H1 (cell line): Measurements from ENCODE around the gene PIAS1. TPM values are rescaled to one million over a fixed set of nuclear protein-coding genes. Genes with fewer than 3 reads are reported as not detected.

Source experiments
- CTCF ChIA-PET: fragments of 300-600 bp; sonication (Branson Sonifier 250); formaldehyde crosslinking; loops from one replicate; lab custom pipeline; 2021; ENCODE audit not compliant: partially characterized antibody; lab: Charles Lee
- POLR2A ChIA-PET: fragments of 300-600 bp; sonication (Branson Sonifier 250); formaldehyde crosslinking; loops from one replicate; lab custom pipeline; 2021; ENCODE audit warnings: inconsistent platforms; ENCODE audit not compliant: partially characterized antibody; lab: Charles Lee
- DNase-seq, 2 experiments: peaks; one replicate each; pipeline versions ENCODE4 v3.0.0 to v3.0.0-alpha.2; 2010 to 2022; ENCODE audit warnings: low spot score in 2 of 2, low read depth in 1 of 2, mixed read lengths in 1 of 2
- FAIRE-seq: peaks from 2 replicates; lab custom pipeline; 2011; peaks lifted over from hg19 to GRCh38; lab: Jason Lieb, UNC
- H2AFZ ChIP-seq: 2 replicates; pipeline ENCODE4 v1.8.1; 2012; ENCODE audit warnings: low read length, inconsistent platforms
- H2AK5ac ChIP-seq: 2 replicates; pipeline ENCODE4 v1.6.1; 2013; ENCODE audit warnings: low read depth, low read length
- H2BK120ac ChIP-seq: replicated peaks from 2 replicates; pipeline ENCODE3; 2013; ENCODE audit warnings: low read depth, low read length, inconsistent platforms
- H2BK12ac ChIP-seq: 2 replicates; pipeline ENCODE4 v1.6.1; 2013; ENCODE audit warnings: low read depth, low read length
- H2BK15ac ChIP-seq: 2 replicates; pipeline ENCODE4 v1.6.1; 2013; ENCODE audit warnings: low read length
- H2BK20ac ChIP-seq: 2 replicates; pipeline ENCODE4 v1.6.1; 2013; ENCODE audit warnings: low read length
- H2BK5ac ChIP-seq: 2 replicates; pipeline ENCODE4 v1.6.1; 2013; ENCODE audit warnings: low read depth, low read length
- H3K14ac ChIP-seq: 2 replicates; pipeline ENCODE4 v1.6.1; 2013; ENCODE audit warnings: inconsistent platforms; ENCODE audit not compliant: insufficient read length
- H3K18ac ChIP-seq: 2 replicates; pipeline ENCODE4 v1.6.1; 2013; ENCODE audit warnings: low read length; ENCODE audit errors: extremely low read depth
- H3K23ac ChIP-seq: 2 replicates; pipeline ENCODE4 v1.6.1; 2013; ENCODE audit warnings: inconsistent platforms; ENCODE audit not compliant: insufficient read length
- H3K23me2 ChIP-seq: 2 replicates; pipeline ENCODE4 v1.6.1; 2013; ENCODE audit warnings: low read depth, low read length
- H3K27ac ChIP-seq: 2 replicates; pipeline ENCODE4 v1.6.1; 2011; ENCODE audit warnings: low read depth, low read length, inconsistent platforms
- H3K27me3 ChIP-seq, 4 experiments: replicated peaks in 1 of 4; 1 replicate in 1 of 4; 2 replicates in 3 of 4; pipeline versions ENCODE4 v1.6.1 to v1.8.1; 2011 to 2013; ENCODE audit warnings: low read length in 3 of 4, mild to moderate bottlenecking in 3 of 4, inconsistent platforms in 2 of 4, mixed read lengths in 2 of 4, moderate library complexity in 1 of 4; ENCODE audit not compliant: control insufficient read depth in 3 of 4, insufficient read depth in 3 of 4; ENCODE audit errors: extremely low read depth in 1 of 4
- H3K36me3 ChIP-seq, 4 experiments: 2 replicates each; pipeline versions ENCODE4 v1.6.1 to v1.8.1; 2011 to 2013; ENCODE audit warnings: mild to moderate bottlenecking in 4 of 4, low read length in 3 of 4, moderate library complexity in 2 of 4, control low read depth in 1 of 4, inconsistent platforms in 1 of 4; ENCODE audit not compliant: insufficient read depth in 4 of 4, control insufficient read depth in 2 of 4
- H3K4ac ChIP-seq: replicated peaks from 2 replicates; pipeline ENCODE3; 2013; ENCODE audit warnings: low read length, low read depth, mixed read lengths, inconsistent platforms; ENCODE audit not compliant: insufficient read length
- H3K4me1 ChIP-seq, 4 experiments: replicated peaks in 1 of 4; 1 replicate in 1 of 4; 2 replicates in 3 of 4; pipeline versions ENCODE4 v1.6.1 to v1.8.1; 2011 to 2013; ENCODE audit warnings: low read length in 3 of 4, inconsistent platforms in 2 of 4, mixed read lengths in 1 of 4; ENCODE audit not compliant: insufficient read depth in 4 of 4, control insufficient read depth in 3 of 4
- H3K4me2 ChIP-seq, 2 experiments: 2 replicates each; pipeline versions ENCODE4 v1.6.1 to v1.8.1; 2011 to 2013; ENCODE audit warnings: low read depth in 2 of 2, low read length in 2 of 2, control low read depth in 1 of 2, inconsistent platforms in 1 of 2, mild to moderate bottlenecking in 1 of 2; ENCODE audit not compliant: insufficient read depth in 1 of 2
- H3K4me3 ChIP-seq, 4 experiments: fragments of 200-600, 300-600 bp in 1 of 4; sonication (generic), shearing (Covaris generic), sonication (Bioruptor Twin) in 1 of 4; 2 replicates each; pipeline versions ENCODE4 v1.5.1 to v1.8.1; 2011 to 2016; ENCODE audit warnings: low read length in 4 of 4, low read depth in 3 of 4, control low read depth in 2 of 4, inconsistent platforms in 2 of 4, mild to moderate bottlenecking in 2 of 4, mixed read lengths in 1 of 4, moderate library complexity in 1 of 4; ENCODE audit not compliant: insufficient read depth in 2 of 4; ENCODE audit errors: extremely low read depth in 1 of 4
- H3K56ac ChIP-seq: replicated peaks from 2 replicates; pipeline ENCODE3; 2013; ENCODE audit warnings: low read depth, mild to moderate bottlenecking, mixed read lengths, low read length, inconsistent platforms; ENCODE audit not compliant: insufficient read length
- H3K79me1 ChIP-seq: 2 replicates; pipeline ENCODE4 v1.6.1; 2013; ENCODE audit warnings: low read depth, low read length, control low read depth
- H3K79me2 ChIP-seq, 2 experiments: 2 replicates each; pipeline versions ENCODE4 v1.6.1 to v1.8.1; 2012 to 2013; ENCODE audit warnings: low read length in 2 of 2, mild to moderate bottlenecking in 2 of 2, inconsistent platforms in 1 of 2; ENCODE audit not compliant: insufficient read depth in 2 of 2, control insufficient read depth in 1 of 2
- H3K9ac ChIP-seq, 4 experiments: replicated peaks in 1 of 4; 1 replicate in 1 of 4; 2 replicates in 3 of 4; pipeline versions ENCODE4 v1.6.1 to v1.8.1; 2011 to 2013; ENCODE audit warnings: low read depth in 3 of 4, low read length in 3 of 4, control low read depth in 2 of 4, mild to moderate bottlenecking in 2 of 4, moderate library complexity in 2 of 4, inconsistent platforms in 1 of 4; ENCODE audit errors: extremely low read depth in 1 of 4
- H3K9me3 ChIP-seq, 2 experiments: 2 replicates each; pipeline versions ENCODE4 v1.6.1 to v1.8.1; 2012 to 2013; ENCODE audit warnings: mild to moderate bottlenecking in 2 of 2, moderate library complexity in 2 of 2, control low read depth in 1 of 2, inconsistent platforms in 1 of 2, low read depth in 1 of 2, low read length in 1 of 2, mixed read lengths in 1 of 2; ENCODE audit not compliant: insufficient read depth in 2 of 2
- H4K20me1 ChIP-seq, 2 experiments: replicated peaks in 1 of 2; 2 replicates each; pipeline versions ENCODE3 to v1.8.1; 2011 to 2013; ENCODE audit warnings: inconsistent platforms in 2 of 2, low read length in 2 of 2, mild to moderate bottlenecking in 1 of 2; ENCODE audit not compliant: insufficient read depth in 2 of 2, control insufficient read depth in 1 of 2
- H4K5ac ChIP-seq: 2 replicates; pipeline ENCODE4 v1.6.1; 2013; ENCODE audit warnings: low read length, low read depth, mixed read lengths, inconsistent platforms; ENCODE audit not compliant: insufficient read length
- H4K8ac ChIP-seq: 2 replicates; pipeline ENCODE4 v1.8.0; 2013; ENCODE audit warnings: mild to moderate bottlenecking, moderate library complexity, low read length, inconsistent platforms; ENCODE audit not compliant: insufficient read depth; ENCODE audit errors: extremely low read depth
- H4K91ac ChIP-seq: replicated peaks from 2 replicates; pipeline ENCODE3; 2013; ENCODE audit warnings: low read length, mixed read lengths, inconsistent platforms; ENCODE audit not compliant: insufficient read length
- ATF2 ChIP-seq: IDR thresholded peaks from 2 replicates; pipeline ENCODE4 v1.6.1; 2012; ENCODE audit warnings: low read length, inconsistent platforms
- CBX8 ChIP-seq: fragments of 300-800, 300-1000 bp; sonication (generic); IDR thresholded peaks from 2 replicates; pipeline ENCODE4 v1.7.1; 2016; ENCODE audit warnings: low read depth, low read length, borderline replicate concordance
- EGR1 ChIP-seq: IDR thresholded peaks from 2 replicates; pipeline ENCODE4 v1.6.1; 2011; ENCODE audit warnings: low read depth, low read length, borderline replicate concordance
- JUN ChIP-seq: IDR thresholded peaks from 2 replicates; pipeline ENCODE4 v1.6.1; 2011; ENCODE audit warnings: low read depth, mild to moderate bottlenecking, improper control_type of control experiment, low read length
- KDM4A ChIP-seq: IDR thresholded peaks from one replicate; pipeline ENCODE4 v1.7.1; 2012; ENCODE audit warnings: low read depth, mild to moderate bottlenecking, moderate library complexity, low read length, inconsistent platforms; ENCODE audit not compliant: severe bottlenecking
- POLR2AphosphoS5 ChIP-seq: IDR thresholded peaks from 2 replicates; pipeline ENCODE4 v1.6.1; 2011; ENCODE audit warnings: low read depth, low read length
- SAP30 ChIP-seq: fragments of 300-600 bp; sonication (generic); IDR thresholded peaks from 2 replicates; pipeline ENCODE4 v1.7.1; 2012; ENCODE audit warnings: low read length, moderate library complexity, mild to moderate bottlenecking, inconsistent platforms; ENCODE audit not compliant: insufficient read depth, insufficient replicate concordance
- SP2 ChIP-seq: IDR thresholded peaks from 2 replicates; pipeline ENCODE4 v1.6.1; 2012; ENCODE audit warnings: mild to moderate bottlenecking, low read length, inconsistent platforms
- WGBS, 2 experiments: shearing (Covaris generic) in 1 of 2; methylation state at CpG; one replicate each; pipeline versions ENCODE4 v1.1.6 to v1.1.7; 2013 to 2015; ENCODE audit warnings: low lambda C conversion rate in 2 of 2, mixed read lengths in 2 of 2, inconsistent platforms in 1 of 2, low coverage in 1 of 2, missing lambda C conversion rate in 1 of 2; ENCODE audit not compliant: insufficient replicate concordance in 2 of 2, insufficient coverage in 1 of 2, insufficient read length in 1 of 2; ENCODE audit errors: extremely low coverage in 1 of 2, missing lambda C conversion rate in 1 of 2; 5-methylcytosine and 5-hydroxymethylcytosine counted together
- polyA plus RNA-seq, 7 experiments: library from polyadenylated mRNA; depleted of rRNA in 3 of 7; stranded (reverse) in 5 of 7; unstranded in 2 of 7; fragments of >200 nt in 5 of 7; fragments of 200-250 nt in 2 of 7; gene quantifications; 1 replicate in 5 of 7; 2 replicates in 1 of 7; 4 replicates in 1 of 7; pipeline versions ENCODE4 v1.2.1 to v1.2.3, GENCODE V29; 2011 to 2013; ENCODE audit warnings: missing spikeins in 2 of 7, mixed read lengths in 2 of 7
- total RNA-seq: library from RNA; stranded (reverse); fragmentation: NEBNext Ultra II Directional; extraction: Animal tissue kit (Norgen Biotek cat#: 25700); gene quantifications from 2 replicates; pipeline ENCODE4 v1.2.1, GENCODE V29; 2021

Gene PIAS1
- total and polyA plus RNA-seq, 2 of the 8 experiments (the other 6 are each of a cell fraction or from before 2014, with no cell fraction given): 30.8 to 34.5 TPM

DNA sequence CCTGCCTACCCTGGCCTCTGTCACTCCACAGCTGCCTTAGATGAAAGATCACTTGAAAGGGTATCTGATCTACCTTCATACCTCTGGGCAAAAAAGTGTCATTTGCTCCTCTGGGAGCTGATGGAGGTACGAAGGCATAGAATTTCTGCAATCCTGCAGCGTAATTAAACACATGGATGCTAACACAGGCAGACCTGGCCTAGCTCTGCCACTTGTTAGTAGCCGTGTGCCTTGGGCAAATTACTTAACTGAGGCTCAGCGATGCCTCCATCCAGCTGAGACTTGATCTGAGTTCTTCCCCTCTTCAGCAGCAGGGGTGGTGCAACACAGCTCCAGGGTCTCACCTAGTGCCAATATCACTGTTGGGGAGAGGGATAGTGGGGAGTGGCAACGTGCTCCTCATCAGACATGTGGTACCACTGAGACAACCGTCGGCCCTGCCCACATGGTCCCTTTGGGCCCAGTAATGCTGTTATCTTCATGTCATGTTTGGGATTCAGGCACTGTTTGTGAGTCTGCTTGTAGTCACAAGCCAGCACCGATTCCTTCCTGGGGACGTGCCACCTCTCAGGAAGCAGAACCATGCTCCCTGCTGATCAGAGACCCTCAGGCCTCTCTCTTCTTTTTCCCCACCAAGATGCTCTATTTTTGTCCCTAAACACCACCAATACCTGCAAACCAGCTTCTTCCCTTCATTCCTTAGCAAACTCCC, 34.1 kb upstream of the PIAS1 start:
- Histone ChIP-seq H3K4me1 (no peaks in the 10 kb centered on the region), H3K4me2 (no peak overlapping the region), H4K8ac (no peak overlapping the region), H2BK20ac (no peak overlapping the region), H3K4ac (no peak overlapping the region), H3K18ac (no peak overlapping the region), H2AFZ (no peak overlapping the region), H4K20me1 (no peaks in the 10 kb centered on the region), H3K36me3 (no peaks in the 10 kb centered on the region), H2BK15ac (no peak overlapping the region)
- no peak for FAIRE-seq
- TF ChIP-seq SP2 (no peak), POLR2AphosphoS5 (no peak), CBX8 (no peak), SAP30 (no peak), JUN (no peak), KDM4A (no peak), ATF2 (no peak), EGR1 (no peak)
- TF ChIP-seq, all 59 proteins: peak for 0
- no peaks in the 10 kb centered on the region for H3K79me2 ChIP-seq
- no peak overlapping the region for H3K27ac ChIP-seq
- no peak overlapping the region for H2AK5ac ChIP-seq
- no peak overlapping the region for H3K14ac ChIP-seq
- H3K23me2 ChIP-seq: no peaks in the 10 kb centered on the region
- POLR2A ChIA-PET: interaction anchor here (0.7 kb wide), 1 partner anchor 103 kb away, joined by 3 read pairs; no protein-coding TSS in a partner anchor
- H4K91ac ChIP-seq: no peak overlapping the region
- H3K79me1 ChIP-seq: no peaks in the 10 kb centered on the region
- H3K27me3 ChIP-seq: peaks cover 0 to 2% (median 0%) of the 10 kb centered on the region in 4 experiments; a peak in 1 of 7 replicates
- H2BK5ac ChIP-seq: 0 out of 2 replicates have a peak overlapping the region, but pooled peaks have one; percentile 31
- no peaks in the 10 kb centered on the region for H3K9me3 ChIP-seq
- no peak overlapping the region for H3K23ac ChIP-seq
- H4K5ac ChIP-seq: no peak overlapping the region
- DNase-seq: no peak
- CTCF ChIA-PET: interaction anchor here (0.7 kb wide), 1 partner anchor 1015 kb away, joined by 3 read pairs; no protein-coding TSS in a partner anchor
- no peak overlapping the region for H3K9ac ChIP-seq
- no peak overlapping the region for H3K4me3 ChIP-seq
- H3K56ac ChIP-seq: no peak overlapping the region
- WGBS, 2 experiments: 88% methylated on average over 9 of the region's 9 CpGs; no CpG with 5 or more reads in 1 of the 2 experiments
- H2BK12ac ChIP-seq: no peak overlapping the region
- no peak overlapping the region for H2BK120ac ChIP-seq
